K562 (cell line): ENCODE results near the gene ARHGAP9. TPM values are rescaled to one million over a fixed set of nuclear protein-coding genes. Genes with fewer than 3 reads are reported as not detected.

ENCODE experiments used
- CEBPG ChIP-seq, 3 experiments: fragments of 200-800 bp in 1 of 3; sonication (Bioruptor generic) in 1 of 3; sonication (generic) in 1 of 3; formaldehyde crosslinking in 1 of 3; IDR thresholded peaks in 2 of 3; conservative IDR thresholded peaks in 1 of 3; 2 replicates each; pipeline versions ENCODE4 v1.6.1 to v1.8.0; 2016 to 2022; ENCODE audit warnings: missing compliant biosample characterization in 2 of 3, missing genetic modification characterization in 2 of 3, mild to moderate bottlenecking in 1 of 3, missing genetic modification reagents in 1 of 3
- DMBX1 ChIP-seq: fragments of 250-450 bp; sonication (Bioruptor Pico); IDR thresholded peaks from 2 replicates; pipeline ENCODE4 v1.8.0; 2022; ENCODE audit warnings: inconsistent platforms, mild to moderate bottlenecking, moderate library complexity, borderline replicate concordance
- ELF4 ChIP-seq: fragments of 450-650 bp; formaldehyde crosslinking; IDR thresholded peaks from 2 replicates; pipeline ENCODE4 v1.4.0; 2022; ENCODE audit warnings: missing genetic modification characterization
- HSF4 ChIP-seq: fragments of 250-450 bp; sonication (Bioruptor Pico); IDR thresholded peaks from 2 replicates; pipeline ENCODE4 v2.1.2; 2022; ENCODE audit warnings: mild to moderate bottlenecking, moderate library complexity, borderline replicate concordance
- JUND ChIP-seq, 2 experiments: IDR thresholded peaks; 2 replicates in 1 of 2; 3 replicates in 1 of 2; pipeline ENCODE4 v1.6.1; 2011; ENCODE audit warnings: borderline replicate concordance in 2 of 2, low read depth in 2 of 2, low read length in 2 of 2, improper control_type of control experiment in 1 of 2, missing biosample characterization in 1 of 2, missing genetic modification characterization in 1 of 2, missing genetic modification reagents in 1 of 2
- MXI1 ChIP-seq: IDR thresholded peaks from 2 replicates; pipeline ENCODE4 v1.6.1; 2011; ENCODE audit warnings: low read depth, mild to moderate bottlenecking, improper control_type of control experiment, low read length
- NCOA2 ChIP-seq, 2 experiments: fragments of 450-650 bp; IDR thresholded peaks; 2 replicates each; pipeline ENCODE4 v1.6.1; 2018; ENCODE audit warnings: mild to moderate bottlenecking in 2 of 2, moderate library complexity in 1 of 2; ENCODE audit not compliant: partially characterized antibody in 2 of 2
- OTX1 ChIP-seq: fragments of 450-650 bp; formaldehyde crosslinking; IDR thresholded peaks from 2 replicates; pipeline ENCODE4 v1.4.0; 2022; ENCODE audit warnings: mild to moderate bottlenecking
- PTRF ChIP-seq: fragments of 450-650 bp; IDR thresholded peaks from 2 replicates; pipeline ENCODE4 v1.6.1; 2016; ENCODE audit warnings: mild to moderate bottlenecking, missing genetic modification characterization, missing compliant biosample characterization
- SMC3 ChIP-seq: conservative IDR thresholded peaks from 2 replicates; pipeline ENCODE4 v1.6.1; 2011; ENCODE audit warnings: low read depth, low read length, improper control_type of control experiment; ENCODE audit not compliant: insufficient read depth
- TBL1XR1 ChIP-seq, 2 experiments: IDR thresholded peaks; 2 replicates each; pipeline ENCODE4 v1.6.1; 2012; ENCODE audit warnings: improper control_type of control experiment in 2 of 2, low read length in 2 of 2, mild to moderate bottlenecking in 1 of 2
- ZEB2 ChIP-seq: fragments of 450-650 bp; IDR thresholded peaks from 2 replicates; pipeline ENCODE4 v1.6.1; 2016
- polyA plus RNA-seq, 8 experiments: library from polyadenylated mRNA; depleted of rRNA in 4 of 8; stranded (reverse) in 5 of 8; unstranded in 3 of 8; fragments of >200 nt; fragmentation: Nextera tagmentation in 2 of 8; fragmentation: Illumina TruSeq in 1 of 8; extraction: Ambion mirVana in 2 of 8; extraction: Trizol in 1 of 8; gene quantifications; 2 replicates each; pipeline versions ENCODE4 v1.2.1 to v1.2.3, GENCODE V29; 2011 to 2014; ENCODE audit warnings: inconsistent platforms in 1 of 8, missing spikeins in 1 of 8
- total RNA-seq, 7 experiments: library from RNA; depleted of rRNA in 6 of 7; stranded (reverse); fragments of >200 nt in 6 of 7; fragmentation: Illumina TruSeq in 2 of 7; extraction: Trizol in 2 of 7; gene quantifications; 2 replicates each; pipeline versions ENCODE4 v1.2.1 to v1.2.3, GENCODE V29; 2011 to 2021; ENCODE audit warnings: low replicate concordance in 1 of 7
- TF ChIP-seq, protein P1 (sequence below): sonication (generic); formaldehyde crosslinking; IDR thresholded peaks from 2 replicates; pipeline ENCODE4 v1.8.0; 2022; ENCODE audit warnings: missing genetic modification reagents, mild to moderate bottlenecking, borderline replicate concordance
- TF ChIP-seq, protein P2 (sequence below): fragments of 250-450 bp; sonication (Bioruptor Pico); IDR thresholded peaks from 2 replicates; pipeline ENCODE4 v1.4.0; 2020

The ARHGAP9 gene
- total and polyA plus RNA-seq, 9 of the 15 experiments (the other 6 are each of a cell fraction or from before 2014, with no cell fraction given) = 1.5 to 10.2 (median 5.1) TPM

DNA sequence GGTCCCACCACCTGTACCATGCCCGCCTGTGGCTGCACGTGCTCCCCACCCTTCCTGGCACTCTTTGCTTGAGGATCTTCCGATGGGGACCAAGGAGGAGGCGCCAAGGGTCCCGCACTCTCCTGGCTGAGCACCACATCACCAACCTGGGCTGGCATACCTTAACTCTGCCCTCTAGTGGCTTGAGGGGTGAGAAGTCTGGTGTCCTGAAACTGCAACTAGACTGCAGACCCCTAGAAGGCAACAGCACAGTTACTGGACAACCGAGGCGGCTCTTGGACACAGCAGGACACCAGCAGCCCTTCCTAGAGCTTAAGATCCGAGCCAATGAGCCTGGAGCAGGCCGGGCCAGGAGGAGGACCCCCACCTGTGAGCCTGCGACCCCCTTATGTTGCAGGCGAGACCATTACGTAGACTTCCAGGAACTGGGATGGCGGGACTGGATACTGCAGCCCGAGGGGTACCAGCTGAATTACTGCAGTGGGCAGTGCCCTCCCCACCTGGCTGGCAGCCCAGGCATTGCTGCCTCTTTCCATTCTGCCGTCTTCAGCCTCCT lies 23.4 kb downstream of the ARHGAP9 start (continued):
- TF ChIP-seq TBL1XR1 (IDR thresholded peaks at IDR 0.05; ENCODE audit: low read length in 2 of 2) (no peak), JUND (IDR thresholded peaks at IDR 0.05; ENCODE audit: borderline replicate concordance, low read depth, low read length) (peak; percentile 42; the same call in 1 of the 2 replicates), JUND (tag; IDR thresholded peaks at IDR 0.05; ENCODE audit: borderline replicate concordance, low read depth, low read length) (peak; percentile 22; the same call in 1 of the 3 replicates), NCOA2 (IDR thresholded peaks at IDR 0.05; ENCODE audit: partially characterized antibody in 2 of 2) (no peak), CEBPG (CRISPR knock-in tag; IDR thresholded peaks at IDR 0.05) (0 out of 2 replicates have a peak, but pooled peaks have one; percentile 9), CEBPG (tag; conservative IDR thresholded peaks at IDR 0.05 in 1 of 2, IDR thresholded peaks at IDR 0.05 in 1 of 2) (no peak), ELF4 (CRISPR knock-in tag) (no peak), SMC3 (peak; percentile 36; the same call in 1 of the 2 replicates), MXI1 (no peak), DMBX1 (CRISPR knock-in tag) (peak; percentile 57; the same call in 1 of the 2 replicates), PTRF (no peak), HSF4 (CRISPR knock-in tag) (no peak), ZEB2 (peak; percentile 79; the same call in 1 of the 2 replicates), OTX1 (CRISPR knock-in tag) (peak; percentile 38; the same call in 1 of the 2 replicates)
- TF ChIP-seq, protein P1, sequence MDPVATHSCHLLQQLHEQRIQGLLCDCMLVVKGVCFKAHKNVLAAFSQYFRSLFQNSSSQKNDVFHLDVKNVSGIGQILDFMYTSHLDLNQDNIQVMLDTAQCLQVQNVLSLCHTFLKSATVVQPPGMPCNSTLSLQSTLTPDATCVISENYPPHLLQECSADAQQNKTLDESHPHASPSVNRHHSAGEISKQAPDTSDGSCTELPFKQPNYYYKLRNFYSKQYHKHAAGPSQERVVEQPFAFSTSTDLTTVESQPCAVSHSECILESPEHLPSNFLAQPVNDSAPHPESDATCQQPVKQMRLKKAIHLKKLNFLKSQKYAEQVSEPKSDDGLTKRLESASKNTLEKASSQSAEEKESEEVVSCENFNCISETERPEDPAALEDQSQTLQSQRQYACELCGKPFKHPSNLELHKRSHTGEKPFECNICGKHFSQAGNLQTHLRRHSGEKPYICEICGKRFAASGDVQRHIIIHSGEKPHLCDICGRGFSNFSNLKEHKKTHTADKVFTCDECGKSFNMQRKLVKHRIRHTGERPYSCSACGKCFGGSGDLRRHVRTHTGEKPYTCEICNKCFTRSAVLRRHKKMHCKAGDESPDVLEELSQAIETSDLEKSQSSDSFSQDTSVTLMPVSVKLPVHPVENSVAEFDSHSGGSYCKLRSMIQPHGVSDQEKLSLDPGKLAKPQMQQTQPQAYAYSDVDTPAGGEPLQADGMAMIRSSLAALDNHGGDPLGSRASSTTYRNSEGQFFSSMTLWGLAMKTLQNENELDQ = no peak
- TF ChIP-seq, protein P2, sequence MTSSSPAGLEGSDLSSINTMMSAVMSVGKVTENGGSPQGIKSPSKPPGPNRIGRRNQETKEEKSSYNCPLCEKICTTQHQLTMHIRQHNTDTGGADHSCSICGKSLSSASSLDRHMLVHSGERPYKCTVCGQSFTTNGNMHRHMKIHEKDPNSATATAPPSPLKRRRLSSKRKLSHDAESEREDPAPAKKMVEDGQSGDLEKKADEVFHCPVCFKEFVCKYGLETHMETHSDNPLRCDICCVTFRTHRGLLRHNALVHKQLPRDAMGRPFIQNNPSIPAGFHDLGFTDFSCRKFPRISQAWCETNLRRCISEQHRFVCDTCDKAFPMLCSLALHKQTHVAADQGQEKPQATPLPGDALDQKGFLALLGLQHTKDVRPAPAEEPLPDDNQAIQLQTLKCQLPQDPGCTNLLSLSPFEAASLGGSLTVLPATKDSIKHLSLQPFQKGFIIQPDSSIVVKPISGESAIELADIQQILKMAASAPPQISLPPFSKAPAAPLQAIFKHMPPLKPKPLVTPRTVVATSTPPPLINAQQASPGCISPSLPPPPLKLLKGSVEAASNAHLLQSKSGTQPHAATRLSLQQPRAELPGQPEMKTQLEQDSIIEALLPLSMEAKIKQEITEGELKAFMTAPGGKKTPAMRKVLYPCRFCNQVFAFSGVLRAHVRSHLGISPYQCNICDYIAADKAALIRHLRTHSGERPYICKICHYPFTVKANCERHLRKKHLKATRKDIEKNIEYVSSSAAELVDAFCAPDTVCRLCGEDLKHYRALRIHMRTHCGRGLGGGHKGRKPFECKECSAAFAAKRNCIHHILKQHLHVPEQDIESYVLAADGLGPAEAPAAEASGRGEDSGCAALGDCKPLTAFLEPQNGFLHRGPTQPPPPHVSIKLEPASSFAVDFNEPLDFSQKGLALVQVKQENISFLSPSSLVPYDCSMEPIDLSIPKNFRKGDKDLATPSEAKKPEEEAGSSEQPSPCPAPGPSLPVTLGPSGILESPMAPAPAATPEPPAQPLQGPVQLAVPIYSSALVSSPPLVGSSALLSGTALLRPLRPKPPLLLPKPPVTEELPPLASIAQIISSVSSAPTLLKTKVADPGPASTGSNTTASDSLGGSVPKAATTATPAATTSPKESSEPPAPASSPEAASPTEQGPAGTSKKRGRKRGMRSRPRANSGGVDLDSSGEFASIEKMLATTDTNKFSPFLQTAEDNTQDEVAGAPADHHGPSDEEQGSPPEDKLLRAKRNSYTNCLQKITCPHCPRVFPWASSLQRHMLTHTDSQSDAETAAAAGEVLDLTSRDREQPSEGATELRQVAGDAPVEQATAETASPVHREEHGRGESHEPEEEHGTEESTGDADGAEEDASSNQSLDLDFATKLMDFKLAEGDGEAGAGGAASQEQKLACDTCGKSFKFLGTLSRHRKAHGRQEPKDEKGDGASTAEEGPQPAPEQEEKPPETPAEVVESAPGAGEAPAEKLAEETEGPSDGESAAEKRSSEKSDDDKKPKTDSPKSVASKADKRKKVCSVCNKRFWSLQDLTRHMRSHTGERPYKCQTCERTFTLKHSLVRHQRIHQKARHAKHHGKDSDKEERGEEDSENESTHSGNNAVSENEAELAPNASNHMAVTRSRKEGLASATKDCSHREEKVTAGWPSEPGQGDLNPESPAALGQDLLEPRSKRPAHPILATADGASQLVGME (CRISPR knock-in tag) = peak; percentile 22; the same call in 1 of the 2 replicates
